GM11168 (cell line): ENCODE results near the gene DNAI4.
"Not testable (repeated sequence)": the region's sequence is repeated elsewhere in the genome, so short reads cannot be mapped to it uniquely, and the experiment has no call there.

Experiments
- in situ Hi-C: fragments of 300-500 bp; cut with MboI; formaldehyde crosslinking; loops from one replicate; pipeline ENCODE4 v1.12.0; 2022; ENCODE audit warnings: low sequenced_read_pairs; ENCODE audit not compliant: unreplicated experiment

Gene DNAI4

GRCh38 chr1:66924756-66925557 lies at the start of gene DNAI4, which contains the start of gene MIER1:
TSS of gene DNAI4 (minus strand) at chr1:66924856. CDS start at chr1:66924831, 25 bp downstream.
TSS of gene MIER1 (plus strand) at chr1:66924990. CDS start at chr1:66925029, 39 bp downstream.
- in situ Hi-C loops = no loop called here

- in situ Hi-C loops = no loop called here
These were observed 43.9 kb upstream of the DNAI4 start for GRCh38 chr1:66968574-66968973.

GRCh38 chr1:66966188-66966873 lies 41.7 kb upstream of the DNAI4 start:
- in situ Hi-C loops = not testable (repeated sequence)

GRCh38 chr1:66957938-66958337 lies 33.3 kb upstream of the DNAI4 start:
- in situ Hi-C loops = no loop called here

- in situ Hi-C loops = no loop called here
These were observed 29.6 kb upstream of the DNAI4 start for GRCh38 chr1:66954208-66954607.

DNA sequence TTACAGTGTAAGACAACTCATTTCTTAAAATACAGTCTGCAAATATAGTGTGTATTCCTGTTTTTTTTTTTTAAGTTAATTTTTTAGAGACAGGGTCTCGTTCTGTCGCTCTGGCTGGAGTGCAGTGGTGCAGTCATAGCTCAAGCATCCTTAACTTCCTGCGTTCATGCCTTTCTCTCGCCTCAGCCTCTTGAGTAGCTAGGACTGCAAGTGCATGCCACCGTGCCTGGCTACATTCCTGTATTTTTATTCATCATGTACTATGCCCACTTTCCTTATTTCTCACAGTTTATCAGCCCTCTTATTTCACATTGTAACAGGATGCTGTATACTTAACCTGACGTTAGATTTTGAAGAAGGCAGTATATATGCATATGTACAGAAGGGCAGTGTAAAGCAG lies 26.9 kb upstream of the DNAI4 start:
- in situ Hi-C loops = no loop called here

- in situ Hi-C loops = no loop called here
These were observed 22.6 kb upstream of the DNAI4 start for GRCh38 chr1:66947267-66947666.

- in situ Hi-C loops = no loop called here
These were observed 20.7 kb upstream of the DNAI4 start for GRCh38 chr1:66945316-66945715.

DNA sequence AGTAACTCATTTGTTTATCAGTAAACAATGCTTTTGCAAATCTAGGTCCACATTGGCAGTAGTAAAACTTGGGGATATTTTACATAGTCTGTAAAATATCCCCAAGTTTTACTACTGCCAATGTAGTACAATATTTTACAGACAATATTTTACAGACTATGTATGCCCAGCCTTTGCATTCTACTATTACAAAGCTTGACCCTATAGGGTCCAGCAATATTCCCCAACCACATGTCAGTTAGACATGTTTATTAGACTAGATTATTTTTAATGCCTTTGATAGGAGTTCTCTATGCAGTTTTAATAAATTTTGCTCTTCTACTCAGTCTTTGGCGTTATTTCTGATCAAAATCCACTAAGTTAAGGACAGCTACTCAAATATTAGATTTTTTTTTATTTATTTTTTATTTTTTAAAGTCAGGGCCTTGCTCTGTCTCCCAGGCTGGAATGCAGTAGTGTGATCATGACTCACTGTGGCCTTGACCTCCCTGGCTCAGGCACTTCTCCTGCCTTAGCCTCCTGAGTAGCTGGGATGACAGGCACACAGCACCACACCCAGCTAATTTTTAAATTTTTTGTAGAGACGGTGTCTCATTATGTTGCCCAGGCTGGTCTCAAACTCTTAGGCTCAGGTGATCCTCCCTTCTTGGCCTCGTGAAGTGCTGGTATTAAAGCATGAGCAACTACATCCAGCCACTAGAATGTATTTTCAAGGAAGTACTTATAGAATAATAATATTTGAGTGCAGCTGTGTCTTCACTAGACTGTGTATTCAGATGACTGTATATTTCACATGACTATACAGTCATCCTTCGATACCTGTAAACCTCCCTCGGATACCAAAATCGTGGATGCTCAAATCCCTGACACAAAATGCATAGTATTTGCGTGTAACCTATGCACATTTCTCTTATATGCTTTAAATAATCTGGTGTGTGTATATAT lies 19.9 kb upstream of the DNAI4 start:
- in situ Hi-C loops = no loop called here

GRCh38 chr1:66943361-66943969 lies 18.8 kb upstream of the DNAI4 start:
- in situ Hi-C loops = no loop called here

- in situ Hi-C loops = no loop called here
These were observed 16.3 kb upstream of the DNAI4 start for GRCh38 chr1:66940981-66941380.

DNA sequence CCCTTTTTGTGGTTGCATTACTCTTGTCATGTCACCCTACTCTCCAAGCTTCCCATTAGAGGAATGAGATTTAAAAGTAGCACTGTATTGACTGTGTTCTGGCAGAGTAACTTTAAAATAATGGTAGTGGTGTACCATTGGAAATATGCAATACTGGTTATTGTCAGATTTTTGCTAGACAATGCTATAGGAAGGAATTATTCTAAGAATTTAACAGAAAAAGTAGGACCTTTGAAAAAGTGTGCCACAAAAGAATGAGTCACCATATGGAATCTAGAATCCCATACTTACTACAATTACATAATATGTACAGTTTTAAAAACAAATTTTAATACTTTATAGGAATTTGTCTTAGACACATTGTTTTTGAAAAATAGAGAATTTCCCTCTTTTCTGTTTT lies 14.0 kb upstream of the DNAI4 start:
- in situ Hi-C loops = no loop called here

- in situ Hi-C loops = no loop called here
These were observed 13.0 kb upstream of the DNAI4 start for GRCh38 chr1:66937529-66938234.

DNA sequence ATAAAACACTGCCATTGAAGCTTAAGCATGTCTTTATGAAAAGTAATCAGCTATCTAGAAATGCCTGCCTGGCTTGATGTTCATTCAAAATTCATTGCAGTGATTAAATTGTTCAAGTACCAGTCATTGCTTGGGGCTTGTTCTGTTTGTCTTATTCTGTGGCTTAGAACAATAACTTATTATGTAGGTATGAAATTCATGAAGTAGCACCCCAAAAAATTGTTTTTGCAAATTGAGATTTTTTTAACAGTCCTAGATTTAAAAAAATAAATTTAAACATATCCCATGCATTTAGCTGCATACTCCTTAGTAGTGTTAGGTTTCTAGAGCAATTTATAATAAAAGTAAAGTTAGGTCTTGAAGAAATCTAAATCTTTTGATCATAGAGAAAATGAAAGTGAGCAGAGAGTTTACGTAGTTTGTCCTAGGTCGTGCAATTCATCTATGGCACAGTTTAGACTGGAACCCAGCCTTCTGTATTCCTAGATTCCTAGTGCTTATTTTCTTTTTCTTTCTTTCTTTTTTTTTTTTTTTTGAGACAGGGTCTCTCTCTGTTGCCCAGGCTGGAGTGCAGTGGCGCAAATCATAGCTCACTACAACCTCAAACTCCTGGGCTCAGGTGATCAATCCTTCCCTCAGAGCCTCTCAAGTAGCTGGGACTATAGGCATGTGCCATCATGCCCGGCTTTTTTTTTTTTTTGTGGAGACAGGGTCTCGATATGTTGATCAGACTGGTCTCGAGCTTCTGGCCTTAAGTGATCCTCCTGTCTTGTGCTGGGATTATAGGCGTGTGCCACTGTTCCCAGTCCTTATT lies 9.4 kb upstream of the DNAI4 start:
- in situ Hi-C loops = no loop called here

DNA sequence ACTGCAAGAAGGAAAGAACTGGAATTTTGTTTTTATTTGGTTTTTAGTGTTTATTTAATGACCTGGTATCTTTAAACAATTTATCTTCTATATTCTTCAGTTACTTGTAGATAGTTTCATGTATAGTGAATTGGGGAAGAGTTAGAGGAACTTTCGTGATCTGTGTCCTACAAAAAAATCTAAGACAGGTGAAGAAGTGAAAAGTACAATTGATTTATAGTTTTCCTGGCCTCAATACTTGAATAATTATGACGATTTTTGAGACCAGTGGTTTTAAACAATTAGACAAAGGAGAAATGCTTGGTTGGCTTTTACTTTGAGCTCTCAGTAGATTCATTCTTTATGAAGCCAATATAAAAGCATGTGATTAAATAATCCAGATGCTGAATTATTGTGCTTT lies 7.6 kb upstream of the DNAI4 start:
- in situ Hi-C loops = no loop called here

- in situ Hi-C loops = no loop called here
These were observed 6.9 kb upstream of the DNAI4 start for GRCh38 chr1:66931590-66931989.

- in situ Hi-C loops = no loop called here
These were observed 6.1 kb upstream of the DNAI4 start for GRCh38 chr1:66930823-66931174.

DNA sequence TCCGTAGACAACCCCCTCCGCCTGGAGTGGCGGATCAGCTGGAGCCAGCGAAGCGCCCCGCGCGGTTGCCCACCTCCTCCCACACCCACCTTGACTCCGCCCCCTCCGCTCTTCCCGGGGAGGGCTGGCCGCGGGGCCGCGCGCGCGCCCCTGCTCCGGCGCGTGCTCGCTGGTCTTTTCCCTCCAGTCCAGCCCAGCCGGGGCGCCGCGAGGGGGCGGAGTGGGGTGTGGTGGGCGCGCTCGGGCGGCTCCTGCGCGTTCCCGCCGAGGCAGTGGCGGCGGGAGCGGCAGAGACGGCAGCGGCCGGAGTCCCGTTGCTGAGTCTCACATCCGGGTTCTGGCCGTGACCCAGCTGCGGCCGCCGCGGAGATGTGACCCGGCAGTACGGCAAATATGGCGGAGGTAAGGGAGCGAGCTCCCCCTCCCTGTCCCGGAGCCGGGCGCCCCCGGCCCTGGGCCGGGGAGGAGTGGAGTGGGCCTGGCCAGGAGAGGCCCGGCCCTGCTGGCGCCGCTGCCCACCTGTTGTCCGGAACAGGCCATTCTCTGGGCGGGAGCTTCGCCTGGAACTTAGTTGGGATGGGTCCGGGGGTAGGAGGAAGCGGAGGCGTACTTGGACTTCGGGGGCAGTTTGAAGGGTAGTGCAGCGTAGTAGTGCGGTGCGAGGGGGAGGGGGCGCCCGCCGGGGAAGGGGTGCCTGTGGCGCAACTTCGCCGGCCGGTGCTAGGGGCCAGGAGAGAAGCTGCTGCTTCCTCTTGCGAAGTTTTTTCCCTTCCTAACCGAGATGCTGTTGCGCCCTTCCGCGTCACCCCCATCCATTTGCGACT lies 5.6 kb upstream of the DNAI4 start:
- in situ Hi-C loops = no loop called here
